ENCODE measurements around the gene INAFM2.

INAFM2 gene

DNA sequence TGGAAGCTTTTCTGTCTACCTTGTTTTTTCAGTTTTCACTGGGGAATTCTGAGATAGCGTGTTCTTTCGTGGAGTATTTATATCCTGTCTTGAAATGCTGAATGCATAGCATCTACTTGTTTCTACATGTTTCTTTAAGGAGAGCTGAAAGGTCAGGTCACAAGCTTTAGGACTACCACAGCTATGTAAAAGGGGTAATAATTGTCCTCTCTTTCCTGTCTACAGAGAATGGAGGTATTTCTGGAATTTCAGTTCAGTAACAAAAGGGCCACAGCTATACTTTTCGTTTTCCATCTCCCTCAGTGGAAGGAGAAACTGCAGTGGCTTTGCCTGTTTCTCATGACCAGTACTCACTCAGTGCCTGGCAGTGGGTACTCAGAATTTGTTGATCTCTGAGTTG lies 4.7 kb downstream of the INAFM2 start:
- DNase-seq (ENCODE audit: low read depth in 2 of 2): no peak

DNA sequence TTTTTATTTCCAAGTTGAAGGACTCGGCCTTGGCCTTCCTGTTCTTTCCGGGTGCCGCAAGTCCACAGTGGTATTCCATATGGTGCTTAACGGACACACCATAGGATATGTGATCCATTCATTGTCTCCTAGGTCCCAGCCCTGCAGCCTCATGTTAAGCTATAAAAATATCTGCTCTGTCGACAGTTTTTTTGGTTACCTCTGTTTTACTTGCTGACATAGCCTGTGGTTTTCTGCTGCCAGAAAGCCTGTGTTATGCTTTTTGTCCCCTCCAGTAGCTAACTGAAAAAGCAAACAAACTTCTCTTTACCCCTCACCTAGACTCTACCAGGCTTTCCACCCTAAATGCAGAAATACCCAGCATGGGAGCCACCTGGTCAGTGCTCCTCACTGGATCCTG lies 5.3 kb downstream of the INAFM2 start:
- no peak for DNase-seq (ENCODE audit: low read depth in 2 of 2)

GRCh38 chr15:40329804-40330203 lies 6.3 kb downstream of the INAFM2 start:
- no peak for DNase-seq (ENCODE audit: low read depth in 2 of 2)

DNA sequence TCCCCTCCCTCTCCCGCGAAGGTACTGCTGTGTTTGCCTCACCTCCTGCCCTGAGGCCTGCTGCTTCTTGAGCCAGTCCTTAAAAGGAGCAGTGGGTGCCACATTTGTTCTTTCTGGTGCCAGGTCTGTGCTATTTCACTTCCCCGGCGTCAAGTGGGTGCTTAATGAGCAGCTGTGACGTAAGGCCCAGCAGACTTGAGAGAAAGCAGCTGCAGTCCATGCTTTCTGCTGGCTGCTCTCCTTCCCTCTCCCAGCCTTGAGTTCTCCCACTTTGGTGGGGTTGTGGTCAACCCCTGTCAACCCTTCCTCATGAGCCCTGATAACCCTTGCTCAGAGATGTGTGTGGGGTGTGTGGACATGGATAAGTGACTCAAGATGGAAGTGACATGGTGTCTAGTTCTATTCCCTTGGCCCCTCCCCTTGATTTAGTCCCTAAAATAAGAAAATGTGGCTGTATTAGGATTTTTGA lies 6.9 kb downstream of the INAFM2 start:
- DNase-seq (ENCODE audit: low read depth in 2 of 2): no peak

- DNase-seq (ENCODE audit: low read depth in 2 of 2): no peak
Observed at GRCh38 chr15:40331026-40331425, 7.5 kb downstream of the INAFM2 start.

DNA sequence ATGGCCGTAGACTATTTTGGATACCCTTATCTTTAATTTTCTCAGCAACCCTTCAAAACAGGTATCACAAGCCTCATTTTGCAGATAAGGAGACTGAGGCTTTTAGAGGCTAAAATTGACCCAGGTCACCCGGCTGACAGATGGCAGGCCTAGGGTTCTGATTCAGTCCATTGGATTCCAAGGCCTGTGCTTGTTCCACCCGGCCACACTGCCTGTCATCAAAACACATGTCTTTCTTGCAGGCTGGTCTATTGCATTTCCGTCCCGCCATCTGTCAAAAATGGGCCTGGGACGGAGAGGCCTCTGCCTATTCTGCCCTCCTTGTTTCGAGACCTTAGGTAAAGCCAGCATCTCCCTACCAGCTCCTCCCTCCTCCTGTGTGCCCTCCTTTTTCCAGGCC lies 8.1 kb downstream of the INAFM2 start:
- DNase-seq (ENCODE audit: low read depth in 2 of 2): no peak

GRCh38 chr15:40332113-40332781 lies 8.8 kb downstream of the INAFM2 start:
- no peak for DNase-seq (ENCODE audit: low read depth in 2 of 2)

DNA sequence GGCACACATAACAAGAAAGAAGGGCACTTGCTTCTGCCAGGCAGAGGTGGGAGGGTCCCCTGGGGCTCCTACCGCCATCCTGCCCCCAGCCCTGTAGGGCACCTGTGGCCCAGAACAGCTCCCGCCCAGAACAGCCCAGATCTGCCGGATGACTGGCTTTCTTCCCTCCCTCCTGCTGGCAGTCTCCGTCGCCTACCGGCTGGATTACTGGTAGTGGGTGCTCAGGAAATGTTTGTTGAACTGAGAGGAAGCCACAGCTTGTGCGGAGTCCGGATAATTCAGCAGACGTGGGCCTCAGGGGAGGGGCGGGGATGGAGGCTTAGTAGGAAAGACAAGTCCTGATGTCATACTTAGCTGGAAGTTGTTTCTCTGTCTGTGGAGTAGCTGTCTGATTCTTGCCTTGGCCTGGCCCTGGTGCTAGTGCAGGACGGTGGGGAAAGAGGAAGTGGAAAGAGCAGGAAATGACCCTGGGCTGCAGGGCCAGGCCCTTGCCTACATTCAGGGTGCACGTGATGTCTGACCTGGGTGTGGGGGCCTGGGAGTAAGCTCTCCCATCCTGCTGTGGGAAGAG lies 10.5 kb downstream of the INAFM2 start:
- DNase-seq (ENCODE audit: low read depth in 2 of 2): no peak

- no peak for DNase-seq (ENCODE audit: low read depth in 2 of 2)
Observed at GRCh38 chr15:40334541-40334940, 11.0 kb downstream of the INAFM2 start.

DNA sequence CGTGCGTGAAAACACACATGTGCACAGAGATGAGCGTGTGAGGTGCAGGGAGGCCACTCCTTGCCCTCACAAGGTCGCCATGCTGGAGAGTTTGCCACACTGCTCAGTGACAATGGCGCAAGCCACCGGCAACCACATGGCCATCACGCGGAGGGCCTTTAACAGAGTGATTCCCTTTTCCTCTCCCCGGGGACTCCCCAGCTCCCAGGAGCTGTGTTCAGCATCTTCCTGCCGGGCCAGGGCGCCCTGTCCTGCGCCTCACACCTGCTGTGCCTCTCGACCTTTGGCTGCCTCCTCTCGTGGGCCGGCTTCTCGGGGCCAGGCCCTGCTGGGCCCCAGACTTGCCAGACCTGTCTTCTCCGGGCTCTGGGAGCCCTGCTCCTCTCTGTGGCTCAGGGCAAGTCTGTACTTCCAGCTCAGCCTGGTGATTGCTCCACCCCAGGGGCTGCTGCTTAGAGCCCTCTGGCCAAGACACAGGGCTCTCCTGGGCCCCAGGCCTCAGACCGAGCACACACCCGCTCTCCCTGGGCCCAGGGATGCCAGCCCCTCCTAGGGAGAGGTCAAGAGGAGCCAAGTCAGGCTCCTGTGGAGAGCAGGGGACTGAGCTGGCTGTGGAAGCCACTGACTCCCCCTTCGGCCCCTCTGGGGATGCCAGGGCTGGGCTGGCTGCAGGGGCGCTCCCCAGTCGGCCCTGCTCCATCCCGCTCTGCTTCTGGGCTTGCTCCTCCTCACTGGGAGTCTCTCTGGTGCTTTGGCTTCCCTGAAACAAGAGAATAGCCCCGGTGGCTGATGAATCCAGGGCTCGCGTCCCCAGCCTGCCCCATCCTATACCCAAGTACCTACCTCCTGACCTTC lies 11.7 kb downstream of the INAFM2 start:
- DNase-seq (ENCODE audit: low read depth in 2 of 2): no peak

- DNase-seq (ENCODE audit: low read depth in 2 of 2): no peak
Observed at GRCh38 chr15:40335938-40336743, 12.6 kb downstream of the INAFM2 start.

GRCh38 chr15:40336744-40337122 lies 13.2 kb downstream of the INAFM2 start:
- no peak for DNase-seq (ENCODE audit: low read depth in 2 of 2)

GRCh38 chr15:40337597-40337996 lies 14.1 kb downstream of the INAFM2 start:
- no peak for DNase-seq (ENCODE audit: low read depth in 2 of 2)

DNA sequence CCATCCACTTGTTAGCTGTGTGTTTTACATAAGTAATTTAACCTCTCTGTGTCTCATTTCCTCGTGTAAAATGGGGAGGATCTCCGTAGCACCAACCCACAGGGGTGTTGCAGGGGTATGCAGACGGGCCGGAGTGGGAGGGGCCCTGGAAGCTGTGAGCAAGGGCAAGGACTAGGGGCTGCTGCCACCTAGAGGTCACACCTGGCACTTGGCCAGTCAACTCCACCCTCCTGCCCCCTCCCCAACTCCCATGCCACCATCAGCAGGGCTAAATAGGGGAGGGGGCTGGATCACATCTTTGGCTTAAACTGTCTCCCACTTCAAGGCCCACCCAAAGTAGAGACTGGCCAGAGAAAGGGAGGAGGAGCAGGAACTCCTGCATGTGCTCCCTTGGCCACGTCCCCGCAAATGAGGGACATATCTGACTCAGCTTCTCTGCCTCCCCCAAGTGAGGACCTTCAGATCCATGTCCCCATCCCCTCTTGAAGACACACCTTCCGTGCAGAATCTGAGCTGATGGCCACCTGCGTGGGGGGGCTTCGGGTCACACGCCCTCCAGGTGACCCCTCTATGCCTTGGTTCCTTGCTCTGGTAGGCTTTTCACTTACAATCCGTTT lies 14.7 kb downstream of the INAFM2 start:
- peak; percentile 73 to 76 for DNase-seq (ENCODE audit: low read depth in 2 of 2)

DNA sequence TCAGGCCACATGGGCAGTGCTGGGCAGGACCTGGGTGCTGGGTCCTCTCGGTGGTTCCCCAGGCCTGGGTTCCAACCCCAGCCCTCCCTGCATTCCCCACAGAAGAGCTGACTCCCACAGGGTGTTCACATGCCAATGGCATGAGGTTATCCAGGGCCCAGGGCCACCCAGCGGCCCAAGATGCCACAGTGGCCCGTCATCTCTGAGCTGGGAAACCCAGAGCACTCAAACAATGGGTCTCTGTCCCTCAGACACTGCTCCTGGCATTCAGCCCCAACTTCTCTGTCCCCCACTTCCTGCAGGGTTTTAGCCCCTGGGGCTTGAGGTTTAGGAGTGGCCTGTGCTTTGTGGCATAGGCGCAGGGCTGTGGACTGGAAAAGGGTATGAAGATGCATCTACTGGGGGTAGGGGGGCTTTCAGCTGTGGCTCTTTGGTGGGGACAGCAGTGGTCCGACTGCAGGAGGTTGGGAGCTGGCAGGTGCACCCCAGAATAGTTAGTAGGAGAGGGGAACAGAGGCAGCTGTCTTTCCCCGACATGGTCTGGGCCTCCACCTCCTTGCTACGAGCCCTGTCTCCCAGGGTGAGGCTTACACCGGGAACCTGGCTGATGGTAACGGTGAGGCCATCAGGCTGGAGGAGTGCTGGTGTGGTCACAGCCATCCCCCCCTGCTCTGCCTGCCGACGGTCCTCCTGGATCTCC lies 15.6 kb downstream of the INAFM2 start:
- DNase-seq (ENCODE audit: low read depth in 2 of 2): no peak

GRCh38 chr15:40339621-40339945 lies 16.1 kb downstream of the INAFM2 start:
- DNase-seq (ENCODE audit: low read depth in 2 of 2): no peak

GRCh38 chr15:40340038-40340739 lies 16.7 kb downstream of the INAFM2 start:
- DNase-seq (ENCODE audit: low read depth in 2 of 2): no peak

DNA sequence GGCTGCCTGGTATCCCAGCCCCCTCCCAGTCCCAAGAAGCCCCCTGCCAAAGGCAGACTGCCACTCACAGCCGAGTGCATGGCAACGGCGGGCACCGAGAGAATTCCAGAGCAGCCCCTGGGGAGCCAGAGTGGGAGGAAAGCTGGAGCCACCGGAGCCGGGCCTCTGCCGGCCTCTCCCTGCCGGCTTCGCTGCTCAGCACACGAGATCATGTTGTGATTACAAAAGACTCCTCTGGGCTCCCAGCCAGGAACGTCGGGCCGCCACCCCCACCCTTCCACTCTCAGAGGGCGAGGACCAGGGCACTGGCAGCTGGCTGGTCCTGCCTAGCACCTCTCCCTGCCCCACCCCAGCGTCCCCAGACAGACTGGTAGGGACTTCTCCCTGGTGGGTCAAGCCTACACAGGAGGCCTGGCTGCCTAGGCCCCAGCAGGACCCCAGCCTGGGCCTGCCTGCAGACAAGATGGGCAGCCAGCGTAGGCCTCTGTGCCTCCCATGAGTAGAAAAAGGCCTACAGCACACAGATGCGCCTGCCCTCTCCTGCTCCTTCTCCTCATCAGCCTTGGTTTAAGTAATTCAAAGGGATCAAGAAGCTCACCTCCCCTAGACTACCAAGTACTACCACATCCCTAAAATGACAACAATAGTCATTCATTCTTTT lies 17.4 kb downstream of the INAFM2 start, which contains the start of gene CCDC9B:
Gene CCDC9B (minus strand): TSS at position 200 of the 661 bp plus-strand sequence. CDS start 120 bp downstream, at position 80.
- no peak for DNase-seq (ENCODE audit: low read depth in 2 of 2)

- no peak for DNase-seq (ENCODE audit: low read depth in 2 of 2)
Observed at GRCh38 chr15:40342416-40343320, 19.2 kb downstream of the INAFM2 start.

Measured in stimulated activated CD8-positive, alpha-beta memory T cell treated with anti-CD3 and anti-CD28 coated beads, Interleukin-2, amount 100 ng/mL, for 48 hours (primary cell).